Lower leg skin (tissue), 4 donors: ENCODE data around the gene KIFAP3. TPM values are rescaled to one million over a fixed set of nuclear protein-coding genes. Genes with fewer than 3 reads are reported as not detected.

Source experiments
- DNase-seq, 2 donors: peaks; one replicate each; pipeline ENCODE4 v3.0.0-alpha.2; 2019; ENCODE audit warnings: low spot score in 2 of 2
- H3K4me3 ChIP-seq: fragments of 200-600 bp; sonication (generic); 2 replicates; pipeline ENCODE4 v1.5.1; 2017; ENCODE audit warnings: mild to moderate bottlenecking, low read depth; ENCODE audit not compliant: poor library complexity, severe bottlenecking
- POLR2A ChIP-seq, 2 donors: fragments of 450-650 bp; IDR thresholded peaks; one replicate each; pipeline ENCODE4 v1.6.1; 2016 to 2017; ENCODE audit warnings: antibody characterized with exemption in 2 of 2, mild to moderate bottlenecking in 1 of 2, moderate library complexity in 1 of 2
- WGBS, 2 donors: methylation state at CpG; one replicate each; pipeline ENCODE4 v1.1.5; 2018; 5-methylcytosine and 5-hydroxymethylcytosine counted together
- intact Hi-C: fragments of 100-400 bp; cut with DNase I; formaldehyde crosslinking; loops from one replicate; pipeline ENCODE4 v1.15.0; 2023; ENCODE audit warnings: low total_unique reads
- total RNA-seq, 4 donors: library from RNA; depleted of rRNA; stranded (reverse); fragments of >200 nt; gene quantifications; one replicate each; pipeline ENCODE4 v1.1.0, GENCODE V29; 2016
- TF ChIP-seq, protein P1 (sequence below), 3 donors: fragments of 450-650 bp; IDR thresholded peaks; one replicate each; pipeline ENCODE4 v1.5.1; 2016; ENCODE audit warnings: antibody characterized with exemption in 3 of 3, mild to moderate bottlenecking in 3 of 3, moderate library complexity in 2 of 3

Gene KIFAP3
- total RNA-seq, 4 donors from 2014 or later = 17.6 to 24.2 (median 21.9) TPM

GRCh38 chr1:169891539-169891885, 183.0 kb downstream of the KIFAP3 start:
- TF ChIP-seq, protein P1, sequence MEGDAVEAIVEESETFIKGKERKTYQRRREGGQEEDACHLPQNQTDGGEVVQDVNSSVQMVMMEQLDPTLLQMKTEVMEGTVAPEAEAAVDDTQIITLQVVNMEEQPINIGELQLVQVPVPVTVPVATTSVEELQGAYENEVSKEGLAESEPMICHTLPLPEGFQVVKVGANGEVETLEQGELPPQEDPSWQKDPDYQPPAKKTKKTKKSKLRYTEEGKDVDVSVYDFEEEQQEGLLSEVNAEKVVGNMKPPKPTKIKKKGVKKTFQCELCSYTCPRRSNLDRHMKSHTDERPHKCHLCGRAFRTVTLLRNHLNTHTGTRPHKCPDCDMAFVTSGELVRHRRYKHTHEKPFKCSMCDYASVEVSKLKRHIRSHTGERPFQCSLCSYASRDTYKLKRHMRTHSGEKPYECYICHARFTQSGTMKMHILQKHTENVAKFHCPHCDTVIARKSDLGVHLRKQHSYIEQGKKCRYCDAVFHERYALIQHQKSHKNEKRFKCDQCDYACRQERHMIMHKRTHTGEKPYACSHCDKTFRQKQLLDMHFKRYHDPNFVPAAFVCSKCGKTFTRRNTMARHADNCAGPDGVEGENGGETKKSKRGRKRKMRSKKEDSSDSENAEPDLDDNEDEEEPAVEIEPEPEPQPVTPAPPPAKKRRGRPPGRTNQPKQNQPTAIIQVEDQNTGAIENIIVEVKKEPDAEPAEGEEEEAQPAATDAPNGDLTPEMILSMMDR (IDR thresholded peaks at IDR 0.05) = no peak
- TF ChIP-seq POLR2A (IDR thresholded peaks at IDR 0.05) = no peak
- intact Hi-C loops = no loop called here
- WGBS, 2 donors = 37 to 50% methylated on average over 2 of the region's 2 CpGs
- H3K4me3 ChIP-seq = no peak overlapping the region
- no peak for DNase-seq

DNA sequence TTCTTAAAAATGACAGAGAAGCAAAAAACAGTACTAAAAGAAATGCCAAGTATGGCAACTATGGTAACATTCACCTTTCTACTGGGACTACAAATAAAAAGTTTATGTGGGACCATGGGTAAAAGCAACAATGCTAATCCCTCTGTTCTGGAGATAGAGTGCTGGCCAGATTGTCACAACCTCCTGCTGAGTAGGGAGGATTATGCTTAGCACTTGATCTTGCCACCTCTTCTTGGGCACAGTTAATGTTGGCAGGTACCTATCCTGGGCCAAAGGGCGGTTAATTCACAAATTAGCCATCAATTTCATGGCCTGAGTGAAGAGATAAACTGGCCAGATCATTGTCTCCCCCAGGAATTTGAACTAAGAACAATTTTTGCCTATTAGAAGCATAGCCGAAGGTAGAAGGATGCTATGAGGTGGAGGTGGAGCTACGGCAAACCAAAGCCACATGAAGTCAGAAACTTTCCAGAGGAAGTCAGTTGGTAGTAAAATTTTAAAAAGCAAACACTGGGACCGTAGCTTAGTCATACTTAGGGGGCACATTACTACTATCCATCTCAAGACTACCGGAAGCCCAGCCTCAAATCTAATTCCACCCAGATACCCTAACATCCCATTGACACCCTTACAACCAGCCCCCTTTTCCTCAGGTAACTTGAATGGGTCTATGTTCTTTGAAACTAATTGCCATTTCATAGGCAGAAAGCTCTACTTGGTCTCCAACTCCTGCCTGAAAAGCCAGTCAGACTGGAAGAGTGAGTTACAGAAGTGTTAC, 183.5 kb downstream of the KIFAP3 start:
- intact Hi-C loops = no loop called here
- WGBS, 2 donors = 47 to 50% methylated on average over 5 of the region's 5 CpGs
- DNase-seq = peak in 1 of 2 donors; percentile 21
- TF ChIP-seq POLR2A (IDR thresholded peaks at IDR 0.05) = no peak
- TF ChIP-seq, protein P1 (IDR thresholded peaks at IDR 0.05) = no peak
- no peak overlapping the region for H3K4me3 ChIP-seq

- no peak overlapping the region for H3K4me3 ChIP-seq
- no peak for DNase-seq
- TF ChIP-seq POLR2A (IDR thresholded peaks at IDR 0.05) = no peak
- TF ChIP-seq, protein P1 (IDR thresholded peaks at IDR 0.05) = no peak
- 94 to 97% methylated on average over 2 of the region's 2 CpGs for WGBS, 2 donors
- intact Hi-C loops = no loop called here
These were observed 184.6 kb downstream of the KIFAP3 start for GRCh38 chr1:169889871-169890270.

DNA sequence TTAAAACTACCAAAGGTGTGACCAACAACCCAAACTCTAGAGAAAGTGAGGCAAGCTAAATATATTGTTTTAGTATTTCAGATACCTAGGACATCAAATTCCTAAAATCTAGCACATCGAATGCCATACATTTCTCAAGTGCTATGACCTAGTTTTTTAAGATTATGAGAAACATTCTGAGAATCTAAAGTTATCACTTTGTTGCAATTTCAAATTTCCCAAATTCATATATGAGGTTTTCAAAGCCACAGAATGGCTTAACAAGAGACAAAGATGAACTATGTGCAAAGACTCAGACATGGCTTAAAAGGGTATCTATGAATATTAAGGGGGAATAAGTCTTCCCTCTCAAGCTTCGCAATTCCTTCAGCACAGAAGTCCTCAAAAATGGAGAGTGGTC, 187.6 kb downstream of the KIFAP3 start:
- no peak overlapping the region for H3K4me3 ChIP-seq
- TF ChIP-seq, protein P1 (IDR thresholded peaks at IDR 0.05) = no peak
- no peak for TF ChIP-seq POLR2A (IDR thresholded peaks at IDR 0.05)
- no peak for DNase-seq
- whole genome bisulfite sequencing, 2 donors = 92 to 94% methylated on average over 2 of the region's 2 CpGs
- intact Hi-C loops = no loop called here

GRCh38 chr1:169886422-169886821, 188.1 kb downstream of the KIFAP3 start:
- intact Hi-C loops = no loop called here
- no peak for DNase-seq
- 58 to 62% methylated on average over 1 of the region's 1 CpG for WGBS, 2 donors

More at GRCh38 chr1:169886422-169886821, 188.1 kb downstream of the KIFAP3 start:
- TF ChIP-seq, protein P1 (IDR thresholded peaks at IDR 0.05) = no peak
- TF ChIP-seq POLR2A (IDR thresholded peaks at IDR 0.05) = no peak
- H3K4me3 ChIP-seq = no peak overlapping the region
